OCI-LY1 (cell line): ENCODE data around the gene GPR39.

ENCODE experiments used
- CTCF ChIP-seq: fragments of 200-600 bp; sonication (generic), shearing (Covaris generic); IDR thresholded peaks from 2 replicates; pipeline ENCODE4 v1.5.1; 2017; ENCODE audit warnings: mild to moderate bottlenecking, antibody characterized with exemption, low read length, moderate library complexity, mixed read lengths
- EZH2 ChIP-seq: fragments of 200-600 bp; sonication (generic), shearing (Covaris generic); IDR thresholded peaks from 2 replicates; pipeline ENCODE4 v1.8.0; 2017; ENCODE audit warnings: borderline replicate concordance, mixed run types, mild to moderate bottlenecking, antibody characterized with exemption, low read length, moderate library complexity, mixed read lengths

GRCh38 chr2:132424526-132425121 is 8.0 kb downstream of the GPR39 start:
- TF ChIP-seq CTCF (no peak), EZH2 (no peak)
